Bronchial epithelial cell (primary cell): Measurements from ENCODE around the gene CRPPA. TPM values are rescaled to one million over a fixed set of nuclear protein-coding genes. Genes with fewer than 3 reads are reported as not detected.

Source experiments
- DNase-seq: peaks from one replicate; pipeline ENCODE4 v3.0.0-alpha.2; 2010; ENCODE audit warnings: low read depth
- FAIRE-seq: peaks from 2 replicates; lab custom pipeline; 2011; peaks lifted over from hg19 to GRCh38; lab: Jason Lieb, UNC
- H3K27me3 ChIP-seq: 2 replicates; pipeline ENCODE4 v1.5.1; 2011; ENCODE audit warnings: low read length; ENCODE audit not compliant: control insufficient read depth, insufficient read depth
- H3K36me3 ChIP-seq: 2 replicates; pipeline ENCODE4 v1.5.1; 2011; ENCODE audit warnings: low read length; ENCODE audit not compliant: control insufficient read depth, insufficient read depth
- H3K4me3 ChIP-seq: 2 replicates; pipeline ENCODE4 v1.5.1; 2011; ENCODE audit warnings: mild to moderate bottlenecking, low read depth, low read length, control low read depth
- total RNA-seq: library from RNA; depleted of rRNA; stranded (reverse); fragments of >200 nt; gene quantifications from 2 replicates; pipeline ENCODE4 v1.2.1, GENCODE V29; 2014
- TF ChIP-seq, protein P1 (sequence below): IDR thresholded peaks from 2 replicates; pipeline ENCODE4 v1.5.1; 2011; ENCODE audit warnings: mild to moderate bottlenecking, moderate library complexity, low read length, control low read depth, inconsistent platforms; ENCODE audit not compliant: insufficient read depth, severe bottlenecking

The CRPPA gene
- total RNA-seq, 1 donor from 2014 or later, result 0.26 TPM

DNA sequence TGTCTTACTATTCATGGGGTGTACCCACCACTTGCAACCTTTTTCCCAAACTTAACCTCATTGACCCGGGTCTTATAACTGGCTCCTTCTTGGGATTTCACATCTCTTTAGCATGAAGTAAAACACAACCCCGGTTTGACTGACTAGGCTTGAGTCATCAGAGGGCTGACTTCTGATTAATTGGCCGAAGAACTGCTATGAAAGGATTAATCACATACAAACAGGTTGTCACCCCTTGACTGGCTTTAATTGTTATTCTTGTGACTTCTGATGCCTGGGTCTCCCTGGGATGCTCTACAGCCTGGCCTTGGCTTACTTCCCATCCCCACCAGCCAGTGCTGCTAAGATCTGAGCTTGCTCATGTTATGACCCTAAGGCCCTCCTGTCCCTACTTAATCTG lies 8.8 kb upstream of the CRPPA start:
- DNase-seq, result peak; percentile 80
- H3K27me3 ChIP-seq, result no peaks in the 10 kb centered on the region
- no peak for FAIRE-seq
- H3K36me3 ChIP-seq, result no peaks in the 10 kb centered on the region
- TF ChIP-seq, protein P1, sequence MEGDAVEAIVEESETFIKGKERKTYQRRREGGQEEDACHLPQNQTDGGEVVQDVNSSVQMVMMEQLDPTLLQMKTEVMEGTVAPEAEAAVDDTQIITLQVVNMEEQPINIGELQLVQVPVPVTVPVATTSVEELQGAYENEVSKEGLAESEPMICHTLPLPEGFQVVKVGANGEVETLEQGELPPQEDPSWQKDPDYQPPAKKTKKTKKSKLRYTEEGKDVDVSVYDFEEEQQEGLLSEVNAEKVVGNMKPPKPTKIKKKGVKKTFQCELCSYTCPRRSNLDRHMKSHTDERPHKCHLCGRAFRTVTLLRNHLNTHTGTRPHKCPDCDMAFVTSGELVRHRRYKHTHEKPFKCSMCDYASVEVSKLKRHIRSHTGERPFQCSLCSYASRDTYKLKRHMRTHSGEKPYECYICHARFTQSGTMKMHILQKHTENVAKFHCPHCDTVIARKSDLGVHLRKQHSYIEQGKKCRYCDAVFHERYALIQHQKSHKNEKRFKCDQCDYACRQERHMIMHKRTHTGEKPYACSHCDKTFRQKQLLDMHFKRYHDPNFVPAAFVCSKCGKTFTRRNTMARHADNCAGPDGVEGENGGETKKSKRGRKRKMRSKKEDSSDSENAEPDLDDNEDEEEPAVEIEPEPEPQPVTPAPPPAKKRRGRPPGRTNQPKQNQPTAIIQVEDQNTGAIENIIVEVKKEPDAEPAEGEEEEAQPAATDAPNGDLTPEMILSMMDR, result no peak
- H3K4me3 ChIP-seq, result no peak overlapping the region

DNA sequence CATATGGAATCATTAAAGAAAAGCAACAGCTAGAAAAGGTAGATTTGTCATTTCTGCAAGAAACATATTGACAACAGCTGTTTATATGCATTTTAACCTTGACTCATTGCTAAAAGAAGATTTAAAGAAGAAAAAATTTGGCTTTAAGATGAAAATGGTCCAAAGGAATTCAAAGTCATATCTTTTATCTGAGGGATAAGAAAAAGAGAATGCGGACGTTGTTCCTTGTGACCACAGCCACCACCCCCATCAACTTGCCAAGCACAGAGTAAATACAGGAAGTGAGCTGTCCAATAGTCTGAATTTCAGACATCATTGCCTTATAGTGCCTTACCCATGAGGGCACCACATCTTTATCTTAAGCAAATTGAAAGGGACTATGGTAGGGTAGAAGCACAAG lies 7.3 kb upstream of the CRPPA start:
- Histone ChIP-seq H3K27me3 (no peaks in the 10 kb centered on the region), H3K4me3 (no peak overlapping the region), H3K36me3 (no peaks in the 10 kb centered on the region)
- DNase-seq, result peak; percentile 55
- TF ChIP-seq, protein P1, result no peak
- FAIRE-seq, result no peak

GRCh38 chr7:16428182-16428581 lies 6.8 kb upstream of the CRPPA start:
- TF ChIP-seq, protein P1, result no peak
- no peak overlapping the region for H3K4me3 ChIP-seq
- DNase-seq, result no peak
- no peak for FAIRE-seq
- H3K27me3 ChIP-seq, result no peaks in the 10 kb centered on the region
- H3K36me3 ChIP-seq, result no peaks in the 10 kb centered on the region

DNA sequence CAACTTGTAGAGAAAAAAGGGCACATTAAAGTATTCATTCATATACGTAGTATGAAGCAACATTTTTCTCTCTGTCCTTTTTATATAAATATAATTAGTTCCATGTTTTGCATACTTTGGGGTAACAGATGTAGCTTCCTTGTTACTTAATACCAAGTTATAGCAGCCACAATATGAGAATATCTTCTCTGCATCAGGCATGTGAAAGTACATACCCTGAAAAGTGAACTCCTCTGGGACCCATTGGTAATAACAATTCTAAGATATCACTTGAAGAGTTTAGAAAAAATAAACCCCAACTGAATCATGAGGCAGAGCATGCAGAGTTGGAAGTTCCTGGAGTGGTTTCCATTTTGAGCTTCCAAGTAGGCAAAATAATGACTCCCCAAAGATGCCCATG lies 2.4 kb upstream of the CRPPA start:
- no peak overlapping the region for H3K4me3 ChIP-seq
- no peak for DNase-seq
- H3K27me3 ChIP-seq, result no peaks in the 10 kb centered on the region
- FAIRE-seq, result no peak
- no peaks in the 10 kb centered on the region for H3K36me3 ChIP-seq
- TF ChIP-seq, protein P1, result no peak

DNA sequence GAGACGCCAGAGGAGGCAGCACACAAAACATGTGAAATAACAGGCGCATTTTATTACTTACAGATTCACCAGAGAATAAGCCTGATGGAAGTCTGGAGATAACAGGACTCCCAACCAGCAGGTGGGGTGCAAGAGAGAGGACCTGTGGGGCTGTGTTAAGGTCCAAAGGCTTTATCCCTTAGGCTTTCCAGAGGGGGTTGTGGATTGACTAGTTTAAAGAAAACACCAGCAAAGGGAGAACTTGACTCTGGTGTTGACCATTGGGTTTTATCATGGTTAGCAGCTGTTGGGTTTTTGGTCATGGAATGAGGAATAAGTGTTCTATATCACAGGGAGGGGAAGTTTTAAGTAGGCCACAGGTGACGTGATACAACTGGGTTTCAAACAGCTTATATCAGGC lies 1.6 kb upstream of the CRPPA start:
- H3K36me3 ChIP-seq, result no peaks in the 10 kb centered on the region
- TF ChIP-seq, protein P1, result no peak
- no peak for FAIRE-seq
- H3K27me3 ChIP-seq, result no peaks in the 10 kb centered on the region
- H3K4me3 ChIP-seq, result no peak overlapping the region
- DNase-seq, result no peak

DNA sequence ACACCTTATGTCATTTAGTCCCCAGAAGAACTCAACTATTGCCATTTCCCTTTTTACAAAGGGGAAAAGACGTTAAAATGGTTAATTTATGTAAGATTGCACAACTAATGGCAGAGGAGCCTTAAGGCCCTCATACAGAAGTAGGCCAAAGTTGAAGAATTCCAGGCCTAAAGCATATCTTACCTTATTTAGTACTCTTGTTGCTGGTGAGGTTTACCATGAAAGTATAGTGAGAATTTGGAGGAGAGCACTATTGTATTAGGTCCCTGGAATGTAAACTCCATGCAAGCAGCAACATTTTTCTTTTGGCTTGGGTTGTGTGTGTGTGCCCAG lies 731 bp upstream of the CRPPA start:
- DNase-seq (no peak), FAIRE-seq (no peak)
- Histone ChIP-seq H3K27me3 (no peaks in the 10 kb centered on the region), H3K4me3 (no peak overlapping the region), H3K36me3 (no peaks in the 10 kb centered on the region)
- TF ChIP-seq, protein P1, result no peak
